ENCODE measurements around the gene BACH2.

GRCh38 chr6:90110971-90111370 lies 185.7 kb downstream of the BACH2 start:
- TF ChIP-seq, protein P1, sequence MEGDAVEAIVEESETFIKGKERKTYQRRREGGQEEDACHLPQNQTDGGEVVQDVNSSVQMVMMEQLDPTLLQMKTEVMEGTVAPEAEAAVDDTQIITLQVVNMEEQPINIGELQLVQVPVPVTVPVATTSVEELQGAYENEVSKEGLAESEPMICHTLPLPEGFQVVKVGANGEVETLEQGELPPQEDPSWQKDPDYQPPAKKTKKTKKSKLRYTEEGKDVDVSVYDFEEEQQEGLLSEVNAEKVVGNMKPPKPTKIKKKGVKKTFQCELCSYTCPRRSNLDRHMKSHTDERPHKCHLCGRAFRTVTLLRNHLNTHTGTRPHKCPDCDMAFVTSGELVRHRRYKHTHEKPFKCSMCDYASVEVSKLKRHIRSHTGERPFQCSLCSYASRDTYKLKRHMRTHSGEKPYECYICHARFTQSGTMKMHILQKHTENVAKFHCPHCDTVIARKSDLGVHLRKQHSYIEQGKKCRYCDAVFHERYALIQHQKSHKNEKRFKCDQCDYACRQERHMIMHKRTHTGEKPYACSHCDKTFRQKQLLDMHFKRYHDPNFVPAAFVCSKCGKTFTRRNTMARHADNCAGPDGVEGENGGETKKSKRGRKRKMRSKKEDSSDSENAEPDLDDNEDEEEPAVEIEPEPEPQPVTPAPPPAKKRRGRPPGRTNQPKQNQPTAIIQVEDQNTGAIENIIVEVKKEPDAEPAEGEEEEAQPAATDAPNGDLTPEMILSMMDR (IDR thresholded peaks at IDR 0.05): no peak
- TF ChIP-seq POLR2A (IDR thresholded peaks at IDR 0.05): no peak
- no peak for TF ChIP-seq POLR2AphosphoS5 (IDR thresholded peaks at IDR 0.05)

Data from upper lobe of left lung (tissue), 4 donors.